Measurements from ENCODE around the gene EXOG. TPM values are rescaled to one million over a fixed set of nuclear protein-coding genes. Genes with fewer than 3 reads are reported as not detected.

The EXOG gene
- total and polyA plus RNA-seq, 2 of the 13 experiments (the other 11 are each of a cell fraction or from before 2014, with no cell fraction given) = 5.5 to 9.5 TPM

DNA sequence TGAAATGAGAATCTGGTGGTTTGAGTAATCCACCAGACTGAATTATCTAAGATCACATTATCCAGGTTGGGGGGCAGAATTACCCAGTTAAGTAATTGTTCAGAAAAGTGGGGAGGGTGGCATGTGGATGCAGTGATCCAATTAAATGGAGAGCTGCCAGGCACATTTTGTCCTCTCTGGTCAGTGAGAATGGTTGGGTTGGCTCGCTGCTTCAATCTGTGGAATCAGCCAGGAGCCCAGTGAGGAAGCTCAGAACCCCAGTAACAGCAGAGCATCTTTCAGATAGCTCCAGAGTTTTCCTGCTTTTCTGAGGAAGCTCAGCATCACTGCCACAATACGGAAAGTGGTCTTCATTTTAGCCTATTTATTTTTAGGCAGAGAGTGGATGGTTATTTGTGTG, 6.4 kb upstream of the EXOG start:
- Histone ChIP-seq H2AFZ (ENCODE audit: low read length) (no peak overlapping the region), H4K20me1 (ENCODE audit: insufficient read depth, low read length) (no peaks in the 10 kb centered on the region), H3K27me3 (ENCODE audit: control insufficient read depth in 1 of 2, insufficient read depth in 2 of 2, low read length in 2 of 2) (no peaks in the 10 kb centered on the region), H3K4me3 (replicated peaks in 1 of 3; ENCODE audit: insufficient read depth in 1 of 3, low read depth in 2 of 3, low read length in 3 of 3) (no peak overlapping the region), H3K4me1 (ENCODE audit: insufficient read depth, low read length) (no peaks in the 10 kb centered on the region), H3K9ac (ENCODE audit: insufficient read depth, low read depth, low read length) (no peak overlapping the region), H3K36me3 (replicated peaks in 1 of 2; ENCODE audit: control insufficient read depth in 1 of 2, insufficient read depth in 2 of 2, low read length in 2 of 2) (peaks cover 5 to 6% of the 10 kb centered on the region in 2 experiments; a peak in 4 of 5 replicates), H3K9me3 (ENCODE audit: low read length) (no peaks in the 10 kb centered on the region), H3K4me2 (ENCODE audit: low read depth, low read length) (no peak overlapping the region), H3K27ac (ENCODE audit: extremely low read length, insufficient read depth, low read length) (no peak overlapping the region), H3K79me2 (ENCODE audit: insufficient read depth, low read length) (no peaks in the 10 kb centered on the region)
- in situ Hi-C loops (cut with HindIII; ENCODE audit: extremely low pct_ligation_motif_present, low pct_unique_long_range_greater_than_20kb) (no loop called here), intact Hi-C loops (cut with micrococcal nuclease; ENCODE audit: unreplicated experiment) (no loop called here)
- FAIRE-seq = no peak
- ATAC-seq = no peak
- TF ChIP-seq RBM39 (IDR thresholded peaks at IDR 0.05; ENCODE audit: low read depth, low read length, poor library complexity, severe bottlenecking) = no peak
- no peak for TF ChIP-seq SIN3B (IDR thresholded peaks at IDR 0.05; ENCODE audit: low read length)
- no peak for TF ChIP-seq FOXM1 (CRISPR knock-in tag; IDR thresholded peaks at IDR 0.05)
- TF ChIP-seq, protein P1, sequence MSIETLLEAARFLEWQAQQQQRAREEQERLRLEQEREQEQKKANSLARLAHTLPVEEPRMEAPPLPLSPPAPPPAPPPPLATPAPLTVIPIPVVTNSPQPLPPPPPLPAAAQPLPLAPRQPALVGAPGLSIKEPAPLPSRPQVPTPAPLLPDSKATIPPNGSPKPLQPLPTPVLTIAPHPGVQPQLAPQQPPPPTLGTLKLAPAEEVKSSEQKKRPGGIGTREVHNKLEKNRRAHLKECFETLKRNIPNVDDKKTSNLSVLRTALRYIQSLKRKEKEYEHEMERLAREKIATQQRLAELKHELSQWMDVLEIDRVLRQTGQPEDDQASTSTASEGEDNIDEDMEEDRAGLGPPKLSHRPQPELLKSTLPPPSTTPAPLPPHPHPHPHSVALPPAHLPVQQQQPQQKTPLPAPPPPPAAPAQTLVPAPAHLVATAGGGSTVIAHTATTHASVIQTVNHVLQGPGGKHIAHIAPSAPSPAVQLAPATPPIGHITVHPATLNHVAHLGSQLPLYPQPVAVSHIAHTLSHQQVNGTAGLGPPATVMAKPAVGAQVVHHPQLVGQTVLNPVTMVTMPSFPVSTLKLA (IDR thresholded peaks at IDR 0.05) = no peak
- TF ChIP-seq ZNF772 (CRISPR knock-in tag; IDR thresholded peaks at IDR 0.05) = no peak
- no peak for TF ChIP-seq SRY (CRISPR knock-in tag; IDR thresholded peaks at IDR 0.05)
- no peak for TF ChIP-seq FOXP1 (IDR thresholded peaks at IDR 0.05)
- TF ChIP-seq FOXP1 (CRISPR knock-in tag; IDR thresholded peaks at IDR 0.05) = no peak
- TF ChIP-seq, protein P2, sequence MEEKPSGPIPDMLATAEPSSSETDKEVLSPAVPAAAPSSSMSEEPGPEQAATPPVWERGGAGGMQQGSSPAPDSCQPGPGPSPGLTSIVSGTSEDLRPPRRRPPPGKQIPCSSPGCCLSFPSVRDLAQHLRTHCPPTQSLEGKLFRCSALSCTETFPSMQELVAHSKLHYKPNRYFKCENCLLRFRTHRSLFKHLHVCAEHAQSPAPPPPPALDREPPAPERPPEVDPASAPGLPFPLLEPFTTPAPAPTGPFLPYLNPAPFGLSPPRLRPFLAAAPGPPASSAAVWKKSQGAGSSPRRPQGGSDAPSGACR (CRISPR knock-in tag; IDR thresholded peaks at IDR 0.05) = no peak
- no peak for TF ChIP-seq BRD4 (CRISPR knock-in tag; IDR thresholded peaks at IDR 0.05)
- TF ChIP-seq, protein P3, sequence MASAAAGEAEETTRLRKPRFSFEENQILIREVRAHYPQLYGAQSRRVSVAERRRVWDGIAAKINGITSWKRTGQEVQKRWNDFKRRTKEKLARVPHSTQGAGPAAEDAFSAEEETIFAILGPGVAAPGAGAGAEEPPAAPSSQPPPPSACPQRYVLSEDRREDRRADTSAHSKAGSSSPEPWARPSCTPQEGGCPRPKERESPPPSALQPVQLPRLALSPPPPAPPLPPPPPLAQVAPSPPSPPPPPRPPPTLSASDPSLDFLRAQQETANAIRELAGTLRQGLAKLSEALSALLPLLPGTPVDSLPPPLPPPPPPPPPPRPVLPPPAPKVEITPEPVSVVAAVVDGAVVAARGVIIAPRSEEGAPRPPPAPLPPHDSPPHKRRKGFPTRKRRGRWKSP (CRISPR knock-in tag; IDR thresholded peaks at IDR 0.05) = no peak
- TF ChIP-seq KDM2A (CRISPR knock-in tag; IDR thresholded peaks at IDR 0.05; ENCODE audit: borderline replicate concordance, low read depth) = no peak
- TF ChIP-seq ATF7-NPFF (CRISPR knock-in tag; IDR thresholded peaks at IDR 0.05; ENCODE audit: low read depth) = no peak
- no peak for TF ChIP-seq ZNF740 (CRISPR knock-in tag; IDR thresholded peaks at IDR 0.05)
- DNase-seq (ENCODE audit: low spot score) = no peak
- POLR2A ChIA-PET = no interaction called here
- CTCF ChIA-PET (ENCODE audit: low intra/inter-chr PET ratio, low total read pairs) = no interaction called here
- 100% methylated on average over 2 of the region's 2 CpGs for WGBS (ENCODE audit: low lambda C conversion rate)
- no TSS peak for BruUV-seq (replicated peaks)
